HG03066 (cell line): ENCODE data around the gene ZMYM4.
"Not testable (repeated sequence)": the region's sequence is repeated elsewhere in the genome, so short reads cannot be mapped to it uniquely, and the experiment has no call there.

Experiments
- ATAC-seq: cut with Tn5 transposase; IDR thresholded peaks from one replicate; pipeline ENCODE4 v1.9.1; 2021; ENCODE audit warnings: low read depth; ENCODE audit not compliant: unreplicated experiment

ZMYM4 gene

GRCh38 chr1:35447278-35447677 is 178.8 kb downstream of the ZMYM4 start:
- ATAC-seq, result no peak

DNA sequence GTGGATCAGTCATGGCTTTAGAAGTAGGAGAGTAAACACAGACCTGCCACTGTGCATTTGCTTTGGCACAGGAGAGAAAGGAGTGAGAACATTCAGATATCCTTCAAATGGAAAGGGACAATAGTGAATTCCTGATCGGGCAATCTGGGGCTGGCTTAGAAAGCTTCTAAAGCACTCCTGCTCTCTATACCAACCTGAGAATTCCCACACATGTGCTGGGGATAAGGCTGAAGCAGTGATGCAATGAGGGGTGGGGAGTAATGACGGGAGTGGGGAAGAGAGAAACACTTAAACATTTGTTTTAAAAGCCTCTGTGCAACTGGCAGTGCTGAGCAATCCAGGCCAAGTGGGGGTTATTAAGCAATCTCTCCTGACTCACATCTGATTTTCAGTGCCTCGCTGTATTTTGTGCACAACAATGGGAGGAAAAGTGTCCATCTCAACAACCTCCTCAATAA is 179.9 kb downstream of the ZMYM4 start:
- no peak for ATAC-seq

GRCh38 chr1:35449334-35450008 is 181.0 kb downstream of the ZMYM4 start:
- ATAC-seq, result no peak

GRCh38 chr1:35451125-35451528 is 182.6 kb downstream of the ZMYM4 start:
- ATAC-seq, result no peak

- ATAC-seq, result no peak
Observed at GRCh38 chr1:35452106-35452774, 183.7 kb downstream of the ZMYM4 start.

DNA sequence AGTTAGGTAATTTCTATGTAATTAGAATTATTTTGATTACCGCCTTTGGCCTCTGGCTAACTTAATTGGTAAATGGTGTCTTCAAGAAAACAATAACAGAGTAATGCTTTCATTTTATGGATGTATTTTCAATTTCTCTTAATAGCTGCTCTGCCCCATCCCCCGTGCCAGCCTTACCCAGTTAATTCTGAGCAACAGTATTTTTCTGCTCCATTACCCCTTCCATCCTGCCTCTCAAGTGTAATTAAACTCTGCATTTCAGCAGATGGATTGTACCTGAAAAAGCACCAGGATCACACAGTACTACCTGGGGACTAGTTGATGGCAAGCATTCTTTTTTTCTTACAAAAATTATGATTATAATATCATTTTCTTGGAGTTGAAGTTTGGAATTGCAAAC is 184.5 kb downstream of the ZMYM4 start:
- ATAC-seq, result no peak

DNA sequence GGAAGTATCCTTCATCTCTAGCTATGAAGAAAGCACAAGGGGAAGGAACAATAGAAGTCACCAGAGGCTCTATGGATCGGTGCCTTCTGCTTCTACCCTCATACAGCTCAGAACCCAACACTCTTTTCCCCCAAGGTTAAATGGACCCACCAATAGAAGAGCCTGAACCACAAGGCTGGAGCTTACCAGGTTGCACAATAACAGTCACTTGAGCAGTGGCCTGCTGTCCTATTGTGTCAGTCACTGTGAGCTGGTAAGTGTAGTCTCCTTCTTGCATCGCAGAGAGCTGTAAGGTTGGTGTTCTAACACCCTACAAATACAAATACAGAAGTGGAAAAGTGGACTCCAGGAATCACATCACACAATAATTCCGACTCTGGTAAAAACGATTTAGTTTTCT is 185.7 kb downstream of the ZMYM4 start:
- ATAC-seq, result no peak

DNA sequence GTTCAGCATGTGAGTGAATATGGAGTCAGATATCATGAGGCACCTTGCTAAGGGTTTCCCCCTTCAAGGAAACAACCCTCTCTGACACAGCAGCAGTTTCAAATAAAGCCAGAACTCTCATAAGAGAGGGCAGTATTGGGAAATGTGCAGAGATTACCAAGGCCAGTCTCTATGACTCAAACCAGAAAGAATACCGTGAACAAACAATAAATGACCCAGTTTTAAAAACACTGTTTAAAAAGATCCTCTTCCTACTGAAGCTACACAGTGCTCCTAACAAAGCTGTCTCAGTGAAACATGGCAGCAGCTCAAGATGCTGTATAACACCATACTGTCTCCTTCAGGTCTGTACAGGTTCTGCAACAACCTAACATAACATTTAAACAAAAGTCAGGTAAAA is 186.1 kb downstream of the ZMYM4 start:
- ATAC-seq, result no peak

- ATAC-seq, result no peak
Observed at GRCh38 chr1:35460796-35461195, 192.3 kb downstream of the ZMYM4 start.

DNA sequence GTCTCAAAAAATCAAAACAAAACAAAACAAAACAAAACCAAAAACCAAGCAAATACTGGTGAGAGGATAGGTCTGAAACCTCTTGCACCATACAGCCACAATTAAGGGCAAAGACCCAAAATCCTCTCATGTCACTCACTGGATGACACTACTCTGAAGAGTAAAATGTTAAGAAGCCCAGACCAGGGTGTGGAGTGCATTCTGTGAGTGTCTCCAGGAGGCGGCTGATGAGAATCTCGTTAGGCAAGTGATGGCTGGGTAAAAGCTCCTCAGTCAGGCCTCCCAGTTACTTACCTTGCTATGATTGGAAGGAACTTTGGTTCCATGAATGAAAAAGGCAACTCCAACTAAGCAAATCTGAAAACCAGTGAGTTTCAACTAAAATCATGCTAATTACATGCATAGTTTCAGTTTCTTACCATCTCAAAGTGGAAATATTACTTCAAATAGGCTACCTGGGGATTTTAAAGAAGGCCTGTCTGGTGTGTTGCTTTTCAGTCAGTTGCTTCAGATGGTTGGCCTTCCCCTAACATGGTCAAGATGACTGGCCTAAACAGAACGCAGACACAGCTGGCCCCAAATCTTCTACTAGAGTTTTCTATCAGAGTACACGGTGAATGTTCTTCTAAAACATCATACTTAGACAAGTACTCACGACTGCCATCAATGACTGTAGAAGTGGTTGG is 193.6 kb downstream of the ZMYM4 start:
- ATAC-seq, result no peak

- ATAC-seq, result no peak
Observed at GRCh38 chr1:35463232-35463631, 194.7 kb downstream of the ZMYM4 start.

DNA sequence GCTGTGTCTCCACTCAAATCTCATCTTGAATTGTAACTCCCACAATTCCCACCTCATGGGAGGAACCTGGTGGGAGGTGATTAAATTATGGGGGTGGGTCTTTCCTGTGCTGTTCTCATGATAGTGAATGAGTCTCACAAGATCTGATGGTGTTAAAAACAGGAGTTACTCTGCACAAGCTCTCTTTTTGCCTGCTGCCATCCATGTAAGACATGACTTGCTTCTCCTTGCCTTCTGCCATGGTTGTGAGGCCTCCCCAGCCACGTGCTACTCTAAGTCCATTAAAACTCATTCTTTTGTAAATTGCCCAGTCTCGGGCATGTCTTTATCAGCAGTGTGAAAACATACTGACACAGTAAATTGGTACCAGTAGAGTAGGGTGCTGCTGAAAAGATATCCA is 195.2 kb downstream of the ZMYM4 start:
- ATAC-seq, result not testable (repeated sequence)

GRCh38 chr1:35466120-35466519 is 197.6 kb downstream of the ZMYM4 start:
- ATAC-seq, result no peak

DNA sequence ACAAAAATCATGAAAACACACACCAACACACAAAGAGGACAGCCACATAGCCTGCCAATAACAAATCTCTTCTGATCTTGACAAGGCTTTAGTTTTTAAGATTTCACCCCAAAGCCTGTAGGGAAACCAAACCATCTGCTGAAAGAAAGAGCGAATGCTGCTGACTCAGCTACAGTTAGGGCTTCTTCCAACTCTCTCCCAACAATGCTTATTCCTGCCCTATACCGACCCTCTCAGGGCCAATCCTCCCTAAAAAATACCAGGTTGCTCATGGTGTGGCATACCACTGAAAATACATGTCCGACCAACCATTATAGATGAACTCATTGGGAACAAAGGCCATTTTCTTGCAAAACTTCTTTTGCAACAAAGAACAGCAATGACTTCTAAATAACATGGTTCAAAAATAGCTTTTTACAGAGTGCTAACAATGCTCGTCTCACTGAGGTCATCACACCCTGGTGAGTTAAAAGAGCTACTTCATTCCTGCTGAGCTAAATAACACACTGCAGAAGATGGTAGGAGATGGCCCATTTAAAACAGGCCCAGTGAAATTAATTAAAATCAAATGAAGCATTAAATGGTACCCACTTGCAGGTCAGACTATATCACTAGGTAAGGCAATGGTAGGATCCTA is 202.6 kb downstream of the ZMYM4 start:
- ATAC-seq, result no peak
